ENCODE results near the gene LY6G5C. TPM values are rescaled to one million over a fixed set of nuclear protein-coding genes. Genes with fewer than 3 reads are reported as not detected.

The LY6G5C gene
- total and polyA plus RNA-seq, 2 of the 13 experiments (the other 11 are each of a cell fraction or from before 2014, with no cell fraction given), result 0.33 to 0.55 TPM

DNA sequence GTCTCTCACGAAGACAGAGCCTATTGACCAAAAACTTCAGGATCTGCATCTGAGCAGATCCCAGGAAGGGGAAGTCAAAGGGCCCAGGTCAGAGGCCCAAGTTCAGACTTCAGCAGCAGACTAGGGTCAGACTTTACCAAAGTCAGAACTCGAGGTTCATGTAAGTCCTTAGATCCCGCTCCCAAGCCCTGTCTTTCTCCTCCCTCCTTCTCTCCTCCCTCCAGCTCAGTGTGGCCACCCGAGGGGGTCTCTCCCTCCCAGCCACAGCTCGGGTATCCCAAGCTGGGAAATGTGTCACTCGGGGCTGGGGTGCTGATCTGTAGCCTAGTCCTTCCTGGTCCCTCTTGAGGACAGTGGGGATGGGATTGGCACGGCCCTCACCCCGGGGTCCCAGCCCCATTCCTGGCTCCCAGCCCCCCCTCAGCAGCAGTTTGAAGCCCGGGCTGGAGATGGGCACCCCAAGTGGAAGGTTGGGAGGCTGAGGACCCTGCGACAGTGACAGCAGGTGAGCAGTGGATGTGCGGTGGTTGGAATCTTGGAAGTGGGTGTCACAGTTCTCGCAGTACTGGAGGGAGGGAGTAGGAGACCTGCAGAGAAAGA, 18.6 kb downstream of the LY6G5C start (continued):
- no peak for TF ChIP-seq EEA1 (CRISPR knock-in tag; IDR thresholded peaks at IDR 0.05; ENCODE audit: borderline replicate concordance)
- TF ChIP-seq PAF1 (CRISPR knock-in tag; IDR thresholded peaks at IDR 0.05), result peak; percentile 13; the same call in 1 of the 2 replicates
- no peak for TF ChIP-seq JUND (CRISPR knock-in tag; IDR thresholded peaks at IDR 0.05)
- TF ChIP-seq, protein P1, sequence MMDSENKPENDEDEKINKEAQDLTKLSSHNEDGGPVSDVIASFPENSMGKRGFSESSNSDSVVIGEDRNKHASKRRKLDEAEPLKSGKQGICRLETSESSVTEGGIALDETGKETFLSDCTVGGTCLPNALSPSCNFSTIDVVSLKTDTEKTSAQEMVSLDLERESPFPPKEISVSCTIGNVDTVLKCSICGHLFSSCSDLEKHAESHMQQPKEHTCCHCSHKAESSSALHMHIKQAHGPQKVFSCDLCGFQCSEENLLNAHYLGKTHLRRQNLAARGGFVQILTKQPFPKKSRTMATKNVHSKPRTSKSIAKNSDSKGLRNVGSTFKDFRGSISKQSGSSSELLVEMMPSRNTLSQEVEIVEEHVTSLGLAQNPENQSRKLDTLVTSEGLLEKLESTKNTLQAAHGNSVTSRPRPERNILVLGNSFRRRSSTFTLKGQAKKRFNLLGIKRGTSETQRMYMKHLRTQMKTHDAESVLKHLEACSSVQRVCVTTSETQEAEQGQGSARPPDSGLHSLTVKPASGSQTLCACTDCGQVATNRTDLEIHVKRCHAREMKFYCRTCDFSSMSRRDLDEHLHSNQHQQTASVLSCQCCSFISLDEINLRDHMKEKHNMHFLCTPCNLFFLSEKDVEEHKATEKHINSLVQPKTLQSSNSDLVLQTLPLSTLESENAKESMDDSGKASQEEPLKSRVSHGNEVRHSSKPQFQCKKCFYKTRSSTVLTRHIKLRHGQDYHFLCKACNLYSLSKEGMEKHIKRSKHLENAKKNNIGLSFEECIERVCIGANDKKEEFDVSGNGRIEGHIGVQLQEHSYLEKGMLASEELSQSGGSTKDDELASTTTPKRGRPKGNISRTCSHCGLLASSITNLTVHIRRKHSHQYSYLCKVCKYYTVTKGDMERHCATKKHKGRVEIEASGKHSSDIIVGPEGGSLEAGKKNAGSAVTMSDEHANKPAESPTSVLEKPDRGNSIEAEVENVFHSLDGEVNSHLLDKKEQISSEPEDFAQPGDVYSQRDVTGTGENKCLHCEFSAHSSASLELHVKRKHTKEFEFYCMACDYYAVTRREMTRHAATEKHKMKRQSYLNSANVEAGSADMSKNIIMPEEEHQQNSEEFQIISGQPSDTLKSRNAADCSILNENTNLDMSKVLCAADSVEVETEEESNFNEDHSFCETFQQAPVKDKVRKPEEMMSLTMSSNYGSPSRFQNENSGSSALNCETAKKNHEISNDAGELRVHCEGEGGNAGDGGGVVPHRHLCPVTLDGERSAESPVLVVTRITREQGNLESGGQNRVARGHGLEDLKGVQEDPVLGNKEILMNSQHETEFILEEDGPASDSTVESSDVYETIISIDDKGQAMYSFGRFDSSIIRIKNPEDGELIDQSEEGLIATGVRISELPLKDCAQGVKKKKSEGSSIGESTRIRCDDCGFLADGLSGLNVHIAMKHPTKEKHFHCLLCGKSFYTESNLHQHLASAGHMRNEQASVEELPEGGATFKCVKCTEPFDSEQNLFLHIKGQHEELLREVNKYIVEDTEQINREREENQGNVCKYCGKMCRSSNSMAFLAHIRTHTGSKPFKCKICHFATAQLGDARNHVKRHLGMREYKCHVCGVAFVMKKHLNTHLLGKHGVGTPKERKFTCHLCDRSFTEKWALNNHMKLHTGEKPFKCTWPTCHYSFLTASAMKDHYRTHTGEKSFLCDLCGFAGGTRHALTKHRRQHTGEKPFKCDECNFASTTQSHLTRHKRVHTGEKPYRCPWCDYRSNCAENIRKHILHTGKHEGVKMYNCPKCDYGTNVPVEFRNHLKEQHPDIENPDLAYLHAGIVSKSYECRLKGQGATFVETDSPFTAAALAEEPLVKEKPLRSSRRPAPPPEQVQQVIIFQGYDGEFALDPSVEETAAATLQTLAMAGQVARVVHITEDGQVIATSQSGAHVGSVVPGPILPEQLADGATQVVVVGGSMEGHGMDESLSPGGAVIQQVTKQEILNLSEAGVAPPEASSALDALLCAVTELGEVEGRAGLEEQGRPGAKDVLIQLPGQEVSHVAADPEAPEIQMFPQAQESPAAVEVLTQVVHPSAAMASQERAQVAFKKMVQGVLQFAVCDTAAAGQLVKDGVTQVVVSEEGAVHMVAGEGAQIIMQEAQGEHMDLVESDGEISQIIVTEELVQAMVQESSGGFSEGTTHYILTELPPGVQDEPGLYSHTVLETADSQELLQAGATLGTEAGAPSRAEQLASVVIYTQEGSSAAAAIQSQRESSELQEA (CRISPR knock-in tag; IDR thresholded peaks at IDR 0.05; ENCODE audit: not compliant biosample characterization), result no peak
- no peak for TF ChIP-seq TAF15 (IDR thresholded peaks at IDR 0.05; ENCODE audit: low read depth, low read length, poor library complexity, severe bottlenecking)
- TF ChIP-seq SNRNP70 (IDR thresholded peaks at IDR 0.05; ENCODE audit: low read depth, low read length), result no peak
- no peak for TF ChIP-seq GTF2F1 (IDR thresholded peaks at IDR 0.05; ENCODE audit: low read length)
- TF ChIP-seq ZNF776 (CRISPR knock-in tag; IDR thresholded peaks at IDR 0.05), result no peak
- TF ChIP-seq MZF1 (CRISPR knock-in tag; IDR thresholded peaks at IDR 0.05; ENCODE audit: borderline replicate concordance), result 0 out of 2 replicates have a peak, but pooled peaks have one; percentile 52
- TF ChIP-seq RBM39 (IDR thresholded peaks at IDR 0.05; ENCODE audit: low read depth, low read length, poor library complexity, severe bottlenecking), result no peak
- no peak for TF ChIP-seq NFE2 (CRISPR knock-in tag; IDR thresholded peaks at IDR 0.05)
- TF ChIP-seq ZNF687 (CRISPR knock-in tag; IDR thresholded peaks at IDR 0.05), result peak; percentile 53
- TF ChIP-seq RNF2 (conservative IDR thresholded peaks at IDR 0.05; ENCODE audit: low read depth), result no peak
- TF ChIP-seq EED (CRISPR knock-in tag; IDR thresholded peaks at IDR 0.05), result no peak
- no peak for TF ChIP-seq MTF2 (CRISPR knock-in tag; IDR thresholded peaks at IDR 0.05; ENCODE audit: borderline replicate concordance)
- no peak for TF ChIP-seq ZNF121 (CRISPR knock-in tag; IDR thresholded peaks at IDR 0.05)
- TF ChIP-seq RBFOX2 (IDR thresholded peaks at IDR 0.05; ENCODE audit: low read depth, low read length), result peak; percentile 54; the same call in 1 of the 2 replicates
- no peak for TF ChIP-seq SMAD9 (CRISPR knock-in tag; IDR thresholded peaks at IDR 0.05)
